A549 (cell line): ENCODE results near the gene MIXL1. TPM values are rescaled to one million over a fixed set of nuclear protein-coding genes. Genes with fewer than 3 reads are reported as not detected.

Experiments used
- ATAC-seq, 2 experiments: fragments of 200-7000 bp in 1 of 2; fragments of >200 bp in 1 of 2; cut with Nextera tagmentation in 1 of 2; cut with Tn5 transposase in 1 of 2; 3 replicates each; pipeline versions ENCODE4 v1.8.0 to v1.9.1; 2018 to 2020; ENCODE audit warnings: mild to moderate bottlenecking in 1 of 2, moderate library complexity in 1 of 2
- CTCF ChIA-PET: fragments of 300-600 bp; sonication (Branson Sonifier 250); formaldehyde crosslinking; extraction: SDS; loops from one replicate; lab custom pipeline; 2021; ENCODE audit warnings: antibody characterized with exemption, inconsistent platforms; lab: Yijun Ruan, JAX
- POLR2A ChIA-PET: fragments of 350-600 bp; formaldehyde crosslinking; extraction: SDS; loops from one replicate; lab custom pipeline; 2021; ENCODE audit warnings: antibody characterized with exemption, inconsistent platforms; lab: Yijun Ruan, JAX
- DNase-seq, 2 experiments: peaks; one replicate each; pipeline versions ENCODE4 v3.0.0 to v3.0.0-alpha.2; 2011 to 2016; ENCODE audit warnings: low read depth in 1 of 2, low spot score in 1 of 2
- FAIRE-seq: peaks from 2 replicates; lab custom pipeline; 2011; peaks lifted over from hg19 to GRCh38; lab: Jason Lieb, UNC
- H3K27ac ChIP-seq, 2 experiments: fragments of >200 bp; sonication (Bioruptor Twin); formaldehyde crosslinking; 3 replicates each; pipeline ENCODE4 v1.5.1; 2016 to 2017
- H3K4me1 ChIP-seq: fragments of >200 bp; sonication (Bioruptor Twin); formaldehyde crosslinking; 3 replicates; pipeline ENCODE4 v1.6.1; 2016
- H3K4me2 ChIP-seq: fragments of >200 bp; sonication (Bioruptor Twin); formaldehyde crosslinking; 3 replicates; pipeline ENCODE4 v1.6.1; 2016
- H3K4me3 ChIP-seq: fragments of >200 bp; sonication (Bioruptor Twin); formaldehyde crosslinking; 3 replicates; pipeline ENCODE4 v1.5.1; 2016
- H3K9me3 ChIP-seq: fragments of >200 bp; sonication (Bioruptor Twin); formaldehyde crosslinking; 3 replicates; pipeline ENCODE4 v1.6.1; 2016
- BHLHE40 ChIP-seq: IDR thresholded peaks from 2 replicates; pipeline ENCODE4 v1.6.1; 2012; ENCODE audit warnings: low read depth, low read length, inconsistent platforms
- CEBPB ChIP-seq, 2 experiments: fragments of >200 bp in 1 of 2; sonication (Bioruptor Twin) in 1 of 2; formaldehyde crosslinking in 1 of 2; IDR thresholded peaks; 2 replicates each; pipeline ENCODE4 v1.6.1; 2012 to 2016
- CHD4 ChIP-seq: fragments of 200-600 bp; sonication (generic); IDR thresholded peaks from 2 replicates; pipeline ENCODE4 v1.6.1; 2016; ENCODE audit warnings: antibody characterized with exemption, mild to moderate bottlenecking, borderline replicate concordance
- EHF ChIP-seq: fragments of 250-450 bp; sonication (Bioruptor Pico); IDR thresholded peaks from 2 replicates; pipeline ENCODE4 v1.5.0; 2020; ENCODE audit warnings: mild to moderate bottlenecking
- FOSB ChIP-seq: fragments of 250-450 bp; sonication (Bioruptor Pico); IDR thresholded peaks from 2 replicates; pipeline ENCODE4 v1.5.0; 2020; ENCODE audit warnings: mild to moderate bottlenecking, moderate library complexity
- HOXA7 ChIP-seq: fragments of 250-450 bp; sonication (Bioruptor Pico); IDR thresholded peaks from 2 replicates; pipeline ENCODE4 v1.5.0; 2020; ENCODE audit warnings: mild to moderate bottlenecking, moderate library complexity
- JUN ChIP-seq, 2 experiments: fragments of >200 bp; sonication (Bioruptor Twin); formaldehyde crosslinking; IDR thresholded peaks; 2 replicates in 1 of 2; 3 replicates in 1 of 2; pipeline ENCODE4 v1.6.1; 2016 to 2017
- KDM5A ChIP-seq: fragments of 200-600 bp; sonication (generic); IDR thresholded peaks from 2 replicates; pipeline ENCODE4 v1.6.1; 2016; ENCODE audit warnings: antibody characterized with exemption, mild to moderate bottlenecking
- MAFK ChIP-seq: fragments of 450-650 bp; IDR thresholded peaks from 2 replicates; pipeline ENCODE4 v1.6.1; 2014; ENCODE audit not compliant: partially characterized antibody
- NFE2L2 ChIP-seq: fragments of 150-350 bp; conservative IDR thresholded peaks from 2 replicates; pipeline ENCODE4 v1.6.1; 2014; ENCODE audit warnings: low read length
- NR3C1 ChIP-seq: fragments of >200 bp; sonication (Bioruptor Twin); formaldehyde crosslinking; IDR thresholded peaks from 3 replicates; pipeline ENCODE4 v1.6.1; 2017
- POLR2AphosphoS2 ChIP-seq: conservative IDR thresholded peaks from 2 replicates; pipeline ENCODE4 v1.6.1; 2012; ENCODE audit warnings: low read length, improper control_type of control experiment, inconsistent platforms
- RAD21 ChIP-seq, 2 experiments: fragments of >200 bp in 1 of 2; sonication (Bioruptor Twin) in 1 of 2; formaldehyde crosslinking in 1 of 2; IDR thresholded peaks in 1 of 2; conservative IDR thresholded peaks in 1 of 2; 2 replicates in 1 of 2; 3 replicates in 1 of 2; pipeline ENCODE4 v1.6.1; 2012 to 2018; ENCODE audit warnings: inconsistent platforms in 1 of 2
- RCOR1 ChIP-seq: fragments of 150-350 bp; IDR thresholded peaks from 2 replicates; pipeline ENCODE4 v1.6.1; 2014; ENCODE audit warnings: antibody characterized with exemption, low read length, low read depth
- SMC3 ChIP-seq: fragments of >200 bp; sonication (Bioruptor Twin); formaldehyde crosslinking; IDR thresholded peaks from 3 replicates; pipeline ENCODE4 v1.6.1; 2018; ENCODE audit warnings: inconsistent platforms
- SREBF2 ChIP-seq: fragments of 450-650 bp; IDR thresholded peaks from 2 replicates; pipeline ENCODE4 v1.6.1; 2014; ENCODE audit warnings: mild to moderate bottlenecking, moderate library complexity
- TP53 ChIP-seq: fragments of 250-450 bp; sonication (Bioruptor Pico); IDR thresholded peaks from 2 replicates; pipeline ENCODE4 v1.5.0; 2021; ENCODE audit warnings: mild to moderate bottlenecking, moderate library complexity
- ZFP36 ChIP-seq: fragments of 450-650 bp; IDR thresholded peaks from 2 replicates; pipeline ENCODE4 v1.6.1; 2014; ENCODE audit warnings: borderline replicate concordance; ENCODE audit not compliant: partially characterized antibody
- ZNF302 ChIP-seq: fragments of 250-450 bp; sonication (Bioruptor Pico); IDR thresholded peaks from 2 replicates; pipeline ENCODE4 v1.9.0; 2021; ENCODE audit warnings: inconsistent platforms, mild to moderate bottlenecking, moderate library complexity
- WGBS: methylation state at CpG from one replicate; pipeline ENCODE4 v1.1.6; 2017; ENCODE audit errors: missing lambda C conversion rate; 5-methylcytosine and 5-hydroxymethylcytosine counted together
- polyA minus RNA-seq: library from RNA; depleted of rRNA, polyadenylated mRNA; stranded (reverse); fragments of >200 nt; gene quantifications from 2 replicates; pipeline ENCODE4 v1.2.3, GENCODE V29; 2011; rRNA and poly(A)+ RNA removed
- polyA plus RNA-seq, 4 experiments: library from polyadenylated mRNA; depleted of rRNA in 3 of 4; stranded (reverse); fragments of >200 nt; fragmentation: RNase III in 1 of 4; extraction: RNeasy Plus Mini Kit Qiagen cat#74134 plus additional on column Dnase treatment in 1 of 4; gene quantifications; 2 replicates in 3 of 4; 3 replicates in 1 of 4; pipeline ENCODE4 v1.2.3, GENCODE V29; 2011 to 2017
- TF ChIP-seq, protein P1 (sequence below): fragments of 450-650 bp; IDR thresholded peaks from 2 replicates; pipeline ENCODE4 v1.6.1; 2014; ENCODE audit warnings: antibody characterized with exemption
- TF ChIP-seq, protein P2 (sequence below): fragments of >200 bp; sonication (Bioruptor Twin); formaldehyde crosslinking; IDR thresholded peaks from 3 replicates; pipeline ENCODE4 v1.5.1; 2016
- TF ChIP-seq, protein P3 (sequence below): IDR thresholded peaks from 2 replicates; pipeline ENCODE4 v1.6.1; 2012; ENCODE audit warnings: low read depth, borderline replicate concordance

Gene MIXL1
- polyA plus RNA-seq (2011; rRNA removed) (0.18 and 0.20 TPM in 2 replicates), polyA plus RNA-seq (2017; fragmentation: RNase III; extraction: RNeasy Plus Mini Kit Qiagen cat#74134 plus additional on column Dnase treatment) (0.06 TPM in 1 of 3 replicates, not detected in the others), polyA minus RNA-seq (not detected in 2 replicates)
- polyA plus RNA-seq (2012; cell fraction: cytosol; rRNA removed), result 0.04 and 0.08 TPM in 2 replicates
- polyA plus RNA-seq (2012; cell fraction: nucleus; rRNA removed), result not detected in 2 replicates

DNA sequence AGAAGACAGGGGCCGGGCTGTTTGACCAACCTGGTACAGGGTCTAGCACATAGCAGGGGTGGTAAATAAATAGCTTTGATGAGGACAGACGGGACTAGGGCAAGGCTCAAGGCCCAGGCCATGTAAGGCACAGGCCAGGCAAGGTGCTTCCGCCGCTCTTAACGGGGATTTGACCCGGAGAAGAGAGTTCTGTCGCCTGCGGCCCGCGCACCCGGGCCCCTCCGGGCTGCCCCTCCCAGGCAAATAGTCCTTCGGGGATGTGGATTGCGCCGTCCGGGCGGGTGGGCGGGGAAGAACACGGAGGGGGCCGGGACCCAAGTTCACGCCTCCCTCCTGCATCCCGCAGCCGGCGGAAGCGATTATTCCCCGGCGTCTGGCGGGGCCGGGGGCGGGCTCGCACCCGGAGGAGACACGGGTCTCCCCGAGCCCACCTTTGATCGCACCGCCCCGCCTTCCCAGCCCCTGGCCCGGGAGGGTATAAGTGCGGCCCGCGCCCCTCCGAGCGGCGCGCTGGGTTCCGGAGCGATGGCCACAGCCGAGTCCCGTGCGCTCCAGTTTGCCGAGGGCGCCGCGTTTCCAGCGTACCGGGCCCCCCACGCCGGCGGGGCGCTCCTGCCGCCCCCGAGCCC, at the start of gene MIXL1:
Gene MIXL1, plus strand, starts transcription at position 508 of the 629 bp plus-strand sequence. Its CDS starts 18 bp downstream, at position 526.
- peak; percentile 49 to 60; a peak in 5 of 6 replicates for ATAC-seq
- TF ChIP-seq ZNF302 (CRISPR knock-in tag), result no peak
- FAIRE-seq, result no peak
- peak within 1 kb of the TSS; percentile 77 for H3K4me2 ChIP-seq
- CTCF ChIA-PET, result interaction anchor here (1.0 to 3.8 kb wide), 3 partner anchors 26 to 780 kb away, joined by 3 to 19 read pairs (median 6); no protein-coding TSS in a partner anchor
- H3K27ac ChIP-seq, result peak within 1 kb of the TSS; percentile 37 to 77; a peak in 5 of 6 replicates
- peak within 1 kb of the TSS; percentile 56 for H3K4me3 ChIP-seq
- POLR2A ChIA-PET, result no interaction called here
- H3K4me1 ChIP-seq, result no peaks in the 10 kb centered on the region
- 88% methylated on average over 13 of the region's 62 CpGs for WGBS
- DNase-seq, result no peak
- no peaks in the 10 kb centered on the region for H3K9me3 ChIP-seq

DNA sequence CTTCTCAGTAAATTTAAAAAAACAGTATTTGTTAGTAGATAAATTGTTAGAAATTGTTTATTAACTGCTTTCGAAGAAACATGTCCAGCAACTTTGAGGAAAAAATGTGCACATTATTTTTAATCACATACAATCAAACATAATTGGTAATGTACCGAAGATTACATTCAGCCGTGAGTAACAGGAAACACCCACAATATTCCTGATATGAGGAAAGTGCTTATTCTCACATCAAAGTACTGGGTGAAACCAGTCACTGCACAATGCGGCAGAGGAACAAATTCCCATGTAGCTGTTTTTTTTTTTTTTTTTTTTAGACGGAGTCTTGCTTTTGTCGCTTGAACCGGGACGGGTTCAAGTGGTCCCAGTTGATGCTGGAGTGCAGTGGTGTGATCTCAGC, 46.6 kb upstream of the MIXL1 start:
- WGBS, result 93% methylated on average over 8 of the region's 8 CpGs
- H3K27ac ChIP-seq, result no peak overlapping the region

DNA sequence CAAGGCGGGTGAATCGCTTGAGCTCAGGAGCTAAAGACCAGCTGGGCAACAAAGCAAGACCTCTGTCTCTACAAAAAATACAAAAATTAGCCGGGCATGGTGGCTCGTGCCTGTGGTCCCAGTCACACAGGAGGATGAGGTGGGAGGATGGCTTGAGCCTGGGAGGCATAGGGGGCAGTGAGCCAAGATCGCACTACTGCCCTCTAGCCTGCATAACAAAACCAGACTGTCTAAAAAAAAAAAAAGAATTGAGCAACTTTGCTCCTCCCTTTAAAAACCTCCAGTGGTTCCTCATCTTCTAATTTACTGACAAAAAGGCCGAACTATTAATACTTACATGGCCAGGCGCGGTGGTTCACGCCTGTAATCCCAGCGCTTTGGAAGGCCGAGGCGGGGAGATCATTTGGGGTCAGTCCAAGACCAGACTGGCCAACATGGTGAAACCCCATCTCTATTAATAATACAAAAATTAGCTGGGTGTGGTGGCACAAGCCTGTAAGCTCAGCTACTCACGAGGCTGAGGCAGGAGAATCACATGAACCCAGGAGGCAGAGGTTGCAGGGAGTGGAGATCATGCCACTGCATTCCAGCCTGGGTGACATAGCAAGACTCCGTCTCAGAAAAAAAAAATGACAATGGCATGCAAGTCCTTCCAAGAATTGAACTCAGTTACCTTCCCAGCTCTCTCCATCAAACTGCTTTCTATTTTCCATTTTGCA, 41.3 kb upstream of the MIXL1 start:
- WGBS, result 28% methylated on average over 14 of the region's 14 CpGs
- Histone ChIP-seq H3K4me1 (peaks cover 35% of the 10 kb centered on the region), H3K4me2 (peak overlapping the region; percentile 66), H3K9me3 (no peaks in the 10 kb centered on the region), H3K4me3 (no peak overlapping the region), H3K27ac (peak overlapping the region; percentile 8 to 78; a peak in 4 of 6 replicates)
- DNase-seq (peak; percentile 50 to 69), ATAC-seq (peak in 1 of 2 experiments; percentile 62; a peak in 3 of 6 replicates), FAIRE-seq (no peak)
- ChIA-PET POLR2A (interaction anchor here (0.6 to 1.5 kb wide), 2 partner anchors 15 to 54 kb away, joined by 4 to 6 read pairs; no protein-coding TSS in a partner anchor), CTCF (interaction anchor here (0.6 to 8.8 kb wide), 21 partner anchors 9 to 841 kb away, joined by 3 to 122 read pairs (median 3); no protein-coding TSS in a partner anchor)
- TF ChIP-seq SMC3, result peak; percentile 30; the same call in 1 of the 3 replicates
- TF ChIP-seq, protein P1, sequence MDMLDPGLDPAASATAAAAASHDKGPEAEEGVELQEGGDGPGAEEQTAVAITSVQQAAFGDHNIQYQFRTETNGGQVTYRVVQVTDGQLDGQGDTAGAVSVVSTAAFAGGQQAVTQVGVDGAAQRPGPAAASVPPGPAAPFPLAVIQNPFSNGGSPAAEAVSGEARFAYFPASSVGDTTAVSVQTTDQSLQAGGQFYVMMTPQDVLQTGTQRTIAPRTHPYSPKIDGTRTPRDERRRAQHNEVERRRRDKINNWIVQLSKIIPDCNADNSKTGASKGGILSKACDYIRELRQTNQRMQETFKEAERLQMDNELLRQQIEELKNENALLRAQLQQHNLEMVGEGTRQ, result no peak
- TF ChIP-seq, protein P2, sequence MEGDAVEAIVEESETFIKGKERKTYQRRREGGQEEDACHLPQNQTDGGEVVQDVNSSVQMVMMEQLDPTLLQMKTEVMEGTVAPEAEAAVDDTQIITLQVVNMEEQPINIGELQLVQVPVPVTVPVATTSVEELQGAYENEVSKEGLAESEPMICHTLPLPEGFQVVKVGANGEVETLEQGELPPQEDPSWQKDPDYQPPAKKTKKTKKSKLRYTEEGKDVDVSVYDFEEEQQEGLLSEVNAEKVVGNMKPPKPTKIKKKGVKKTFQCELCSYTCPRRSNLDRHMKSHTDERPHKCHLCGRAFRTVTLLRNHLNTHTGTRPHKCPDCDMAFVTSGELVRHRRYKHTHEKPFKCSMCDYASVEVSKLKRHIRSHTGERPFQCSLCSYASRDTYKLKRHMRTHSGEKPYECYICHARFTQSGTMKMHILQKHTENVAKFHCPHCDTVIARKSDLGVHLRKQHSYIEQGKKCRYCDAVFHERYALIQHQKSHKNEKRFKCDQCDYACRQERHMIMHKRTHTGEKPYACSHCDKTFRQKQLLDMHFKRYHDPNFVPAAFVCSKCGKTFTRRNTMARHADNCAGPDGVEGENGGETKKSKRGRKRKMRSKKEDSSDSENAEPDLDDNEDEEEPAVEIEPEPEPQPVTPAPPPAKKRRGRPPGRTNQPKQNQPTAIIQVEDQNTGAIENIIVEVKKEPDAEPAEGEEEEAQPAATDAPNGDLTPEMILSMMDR, result peak; percentile 70
- TF ChIP-seq CEBPB (IDR thresholded peaks at IDR 0.05), result peak; percentile 65 to 92; a peak in 3 of 4 replicates
- peak; percentile 20 to 24; a peak in 1 of 5 replicates for TF ChIP-seq RAD21 (conservative IDR thresholded peaks at IDR 0.05 in 1 of 2, IDR thresholded peaks at IDR 0.05 in 1 of 2)

More for the DNA sequence above, 46.6 kb upstream of the MIXL1 start:
- DNase-seq, result no peak
- TF ChIP-seq CHD4 (no peak), TP53 (no peak), KDM5A (no peak), ZNF302 (CRISPR knock-in tag) (no peak), CEBPB (IDR thresholded peaks at IDR 0.05) (no peak), POLR2AphosphoS2 (no peak), EHF (CRISPR knock-in tag) (no peak), JUN (IDR thresholded peaks at IDR 0.05) (no peak), MAFK (no peak), BHLHE40 (no peak), HOXA7 (CRISPR knock-in tag) (no peak), SREBF2 (no peak), NR3C1 (no peak), FOSB (CRISPR knock-in tag) (no peak), ZFP36 (no peak), NFE2L2 (no peak), RCOR1 (no peak)
- TF ChIP-seq, protein P3, sequence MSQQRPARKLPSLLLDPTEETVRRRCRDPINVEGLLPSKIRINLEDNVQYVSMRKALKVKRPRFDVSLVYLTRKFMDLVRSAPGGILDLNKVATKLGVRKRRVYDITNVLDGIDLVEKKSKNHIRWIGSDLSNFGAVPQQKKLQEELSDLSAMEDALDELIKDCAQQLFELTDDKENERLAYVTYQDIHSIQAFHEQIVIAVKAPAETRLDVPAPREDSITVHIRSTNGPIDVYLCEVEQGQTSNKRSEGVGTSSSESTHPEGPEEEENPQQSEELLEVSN, result no peak
- TF ChIP-seq, protein P1, result no peak
- FAIRE-seq, result no peak
- H3K4me3 ChIP-seq, result no peak overlapping the region
- H3K4me2 ChIP-seq, result no peak overlapping the region
- H3K9me3 ChIP-seq, result no peaks in the 10 kb centered on the region
- ChIA-PET POLR2A (interaction anchor here (0.6 kb wide), 1 partner anchor 10 kb away, joined by 3 read pairs; no protein-coding TSS in a partner anchor), CTCF (interaction anchor here (0.6 to 1.5 kb wide), 5 partner anchors 17 to 144 kb away, joined by 3 to 7 read pairs (median 4); no protein-coding TSS in a partner anchor)
- ATAC-seq, result no peak
- peaks cover 11% of the 10 kb centered on the region for H3K4me1 ChIP-seq
